GM06990 (cell line): ENCODE measurements around the gene ARID1B.

Source experiments
- DNase-seq: peaks from one replicate; pipeline ENCODE4 v3.0.0-alpha.2; 2011; ENCODE audit not compliant: insufficient read length; ENCODE audit errors: extremely low read depth
- H3K27me3 ChIP-seq: replicated peaks from 2 replicates; pipeline ENCODE4 v1.6.0; 2011; ENCODE audit warnings: low read length; ENCODE audit not compliant: control insufficient read depth, insufficient read depth
- H3K36me3 ChIP-seq: 2 replicates; pipeline ENCODE4 v1.5.1; 2011; ENCODE audit warnings: low read length; ENCODE audit not compliant: control insufficient read depth, insufficient read depth
- H3K4me3 ChIP-seq: replicated peaks from 2 replicates; pipeline ENCODE4 v1.5.1; 2011; ENCODE audit warnings: low read depth, mild to moderate bottlenecking, control low read depth, low read length
- CTCF ChIP-seq: IDR thresholded peaks from 2 replicates; pipeline ENCODE4 v1.5.1; 2011; ENCODE audit warnings: low read length, control low read depth, mild to moderate bottlenecking, inconsistent platforms; ENCODE audit not compliant: insufficient read depth, poor library complexity, severe bottlenecking

The ARID1B gene

DNA sequence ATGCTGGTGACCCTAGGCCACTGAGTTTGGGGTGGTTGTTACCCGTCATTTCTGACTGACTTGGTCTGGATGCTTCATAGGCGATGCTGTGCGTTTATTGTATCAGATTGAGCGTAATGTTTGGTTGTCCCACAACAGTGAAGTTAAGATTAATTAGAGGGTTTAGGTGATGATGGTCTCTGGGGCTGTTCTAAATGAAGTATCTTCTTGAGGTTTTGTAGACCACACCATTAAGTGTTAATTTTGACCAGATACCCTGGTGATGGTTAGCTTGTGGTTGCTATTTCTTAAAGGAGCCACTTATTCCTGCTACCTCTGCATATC, 132.8 kb downstream of the ARID1B start:
- H3K27me3 ChIP-seq = no peaks in the 10 kb centered on the region

GRCh38 chr6:156910938-156911337, 133.8 kb downstream of the ARID1B start:
- no peak for DNase-seq
- Histone ChIP-seq H3K4me3 (no peak overlapping the region), H3K27me3 (no peaks in the 10 kb centered on the region), H3K36me3 (peaks cover 2% of the 10 kb centered on the region; the same call in 1 of the 2 replicates)
- no peak for TF ChIP-seq CTCF

More for the DNA sequence above, 132.8 kb downstream of the ARID1B start:
- H3K36me3 ChIP-seq = peaks cover 2% of the 10 kb centered on the region; the same call in 1 of the 2 replicates
- no peak for DNase-seq
- no peak for TF ChIP-seq CTCF
- no peak overlapping the region for H3K4me3 ChIP-seq

GRCh38 chr6:156911581-156911980, 134.4 kb downstream of the ARID1B start:
- H3K36me3 ChIP-seq = peaks cover 2% of the 10 kb centered on the region; the same call in 1 of the 2 replicates
- DNase-seq = no peak
- no peaks in the 10 kb centered on the region for H3K27me3 ChIP-seq
- no peak overlapping the region for H3K4me3 ChIP-seq
- no peak for TF ChIP-seq CTCF

DNA sequence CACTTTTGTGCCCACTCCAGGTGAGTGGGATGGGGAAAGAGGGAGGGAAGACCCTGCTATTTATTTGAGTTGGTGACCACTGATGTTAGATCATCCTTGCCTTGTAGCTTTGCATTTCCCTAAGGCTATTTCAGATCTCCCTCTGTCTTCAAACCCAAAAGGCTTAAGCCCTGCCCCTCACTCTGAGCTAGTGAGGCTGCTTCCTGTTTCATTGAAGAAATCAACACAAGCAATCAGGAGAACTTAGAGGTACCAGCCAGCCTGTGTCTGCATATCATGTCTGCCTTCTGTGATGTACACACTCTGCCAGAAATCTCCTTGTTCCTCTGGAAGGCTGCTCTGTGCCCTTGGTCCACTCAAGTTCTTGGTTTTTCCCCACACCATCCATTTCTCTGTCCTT, 135.3 kb downstream of the ARID1B start:
- Histone ChIP-seq H3K27me3 (no peaks in the 10 kb centered on the region), H3K4me3 (no peak overlapping the region), H3K36me3 (peaks cover 2% of the 10 kb centered on the region; the same call in 1 of the 2 replicates)
- TF ChIP-seq CTCF = no peak
- no peak for DNase-seq

- no peak for DNase-seq
- Histone ChIP-seq H3K27me3 (no peaks in the 10 kb centered on the region), H3K4me3 (no peak overlapping the region), H3K36me3 (peaks cover 2% of the 10 kb centered on the region; the same call in 1 of the 2 replicates)
- no peak for TF ChIP-seq CTCF
Measured at GRCh38 chr6:156914181-156914580, 137.0 kb downstream of the ARID1B start.
